Activated T-cell treated with anti-CD3 and anti-CD28 coated beads, Interleukin-2, amount 50 U/mL, for 72 hours (primary cell): Measurements from ENCODE around the gene ZNF587B. TPM values are rescaled to one million over a fixed set of nuclear protein-coding genes. Genes with fewer than 3 reads are reported as not detected.
"Not testable (repeated sequence)": the region's sequence is repeated elsewhere in the genome, so short reads cannot be mapped to it uniquely, and the experiment has no call there.

ENCODE experiments used
- ATAC-seq, 2 donors: fragments of 150-1000 bp; cut with Tn5 transposase; replicated peaks in 1 of 2; 2 replicates each; pipeline ENCODE4 v1.10.0; 2021; ENCODE audit warnings: moderate library complexity in 2 of 2, mild to moderate bottlenecking in 1 of 2
- DNase-seq, 2 donors: peaks; one replicate each; pipeline ENCODE4 v3.0.0; 2021 to 2022; ENCODE audit warnings: mixed read lengths in 1 of 2
- H3K27ac Mint-ChIP-seq: one replicate; pipeline ENCODE4 v1.8.0; 2022; ENCODE audit warnings: mild to moderate bottlenecking, moderate library complexity, mixed read lengths
- H3K27me3 Mint-ChIP-seq: one replicate; pipeline ENCODE4 v1.8.0; 2022; ENCODE audit warnings: low read depth, mixed read lengths
- H3K36me3 Mint-ChIP-seq, 2 donors: one replicate each; pipeline ENCODE4 v1.8.0; 2022; ENCODE audit warnings: mixed read lengths in 2 of 2, mild to moderate bottlenecking in 1 of 2; ENCODE audit not compliant: insufficient read depth in 2 of 2
- H3K4me1 Mint-ChIP-seq: one replicate; pipeline ENCODE4 v1.8.0; 2022; ENCODE audit warnings: low read depth, mixed read lengths
- H3K4me3 Mint-ChIP-seq, 2 donors: one replicate each; pipeline ENCODE4 v1.8.0; 2022; ENCODE audit warnings: mild to moderate bottlenecking in 2 of 2, mixed read lengths in 2 of 2, moderate library complexity in 2 of 2
- H3K9me3 Mint-ChIP-seq, 2 donors: one replicate each; pipeline ENCODE4 v1.8.0; 2022; ENCODE audit warnings: mixed read lengths in 2 of 2
- total RNA-seq, 2 donors: library from RNA; stranded (reverse); gene quantifications; one replicate each; pipeline ENCODE4 v1.2.3, GENCODE V29; 2022

Gene ZNF587B
- total RNA-seq, 2 donors from 2014 or later: 16.8 to 18.0 TPM

DNA sequence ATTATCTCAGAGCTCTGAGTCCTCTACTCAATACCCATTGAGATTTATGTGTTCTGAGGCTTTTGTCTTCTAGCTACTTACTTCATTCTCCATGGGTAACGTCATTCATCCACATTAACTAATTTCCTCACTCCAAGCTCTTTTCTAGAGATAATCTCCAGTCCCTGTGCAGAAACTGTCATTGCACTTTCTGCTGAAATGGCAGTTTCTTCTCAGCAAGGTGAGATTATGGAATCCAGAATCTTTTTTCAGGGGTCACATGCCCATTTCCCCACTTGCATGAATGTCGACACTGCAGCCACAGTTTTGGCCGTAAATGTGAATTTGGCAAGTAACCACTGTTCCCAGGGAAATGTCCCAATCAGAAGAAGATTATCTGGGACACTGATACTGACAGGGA, 32.3 kb downstream of the ZNF587B start:
- H3K27ac Mint-ChIP-seq, ATAC-seq, H3K4me1 Mint-ChIP-seq, DNase-seq, H3K4me3 Mint-ChIP-seq, H3K27me3 Mint-ChIP-seq: not testable (repeated sequence)
- Mint-ChIP-seq H3K36me3 (peaks cover 44 to 77% of the 10 kb centered on the region in 2 donors), H3K9me3 (peaks cover under 1 to 21% of the 10 kb centered on the region in 2 donors)

DNA sequence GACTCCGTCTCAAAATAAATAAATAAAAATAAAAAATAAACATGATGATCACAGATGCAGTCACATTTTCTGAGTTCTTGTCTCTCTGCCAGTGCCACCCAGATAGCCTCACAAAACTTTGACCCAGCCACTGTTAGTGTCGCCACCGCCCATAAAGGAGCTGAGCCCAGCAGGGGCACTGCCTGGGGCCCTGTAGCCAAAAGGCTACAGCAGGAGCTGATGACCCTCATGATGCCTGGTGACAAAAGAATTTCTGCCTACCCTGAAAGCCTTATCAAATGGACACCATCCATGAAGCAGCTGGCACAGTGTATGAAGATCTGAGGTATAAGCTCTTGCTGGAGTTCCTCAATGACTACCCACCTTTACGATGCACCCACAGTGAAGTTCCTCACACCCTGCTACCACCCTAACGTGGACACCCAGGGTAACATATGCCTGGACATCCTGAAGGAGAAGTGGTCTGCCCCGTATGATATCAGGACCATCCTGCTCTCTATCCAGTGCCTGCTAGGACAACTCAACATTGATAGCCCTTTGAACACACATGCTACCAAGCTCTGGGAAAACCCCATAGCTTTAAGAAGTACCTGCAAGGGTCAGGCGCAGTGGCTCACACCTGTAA, 37.9 kb downstream of the ZNF587B start:
- no peaks in the 10 kb centered on the region for H3K27me3 Mint-ChIP-seq
- no peak for ATAC-seq
- H3K4me1 Mint-ChIP-seq: no peaks in the 10 kb centered on the region
- no peak overlapping the region for H3K27ac Mint-ChIP-seq
- H3K36me3 Mint-ChIP-seq: peaks cover 44 to 72% of the 10 kb centered on the region in 2 donors
- no peak for DNase-seq
- peaks cover 6 to 22% of the 10 kb centered on the region in 2 donors for H3K9me3 Mint-ChIP-seq
- H3K4me3 Mint-ChIP-seq: no peak overlapping the region

DNA sequence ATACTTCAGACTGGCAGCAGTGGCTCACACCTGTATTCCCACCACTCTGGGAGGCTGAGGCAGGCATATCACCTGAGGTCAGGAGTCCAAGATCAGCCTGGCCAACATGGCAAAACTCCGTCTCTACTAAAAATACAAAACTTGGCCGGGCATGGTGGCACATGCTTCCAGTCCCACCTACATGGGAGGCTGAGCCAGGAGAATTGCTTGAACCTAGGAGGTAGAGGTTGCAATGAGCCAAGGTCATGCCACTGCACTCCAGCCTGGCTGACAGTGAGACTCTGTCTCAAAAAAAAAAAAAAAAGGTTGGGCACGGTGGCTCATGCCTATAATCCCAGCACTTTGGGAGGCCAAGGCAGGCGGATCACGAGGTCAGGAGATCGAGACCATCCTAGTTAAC, 39.6 kb downstream of the ZNF587B start:
- H3K9me3 Mint-ChIP-seq: peaks cover 12 to 33% of the 10 kb centered on the region in 2 donors

GRCh38 chr19:57870225-57870624, 40.1 kb downstream of the ZNF587B start:
- H3K27ac Mint-ChIP-seq: no peak overlapping the region
- H3K4me3 Mint-ChIP-seq: no peak overlapping the region
- no peaks in the 10 kb centered on the region for H3K4me1 Mint-ChIP-seq
- no peaks in the 10 kb centered on the region for H3K27me3 Mint-ChIP-seq
- DNase-seq (no peak), ATAC-seq (no peak)
- peaks cover 61 to 74% of the 10 kb centered on the region in 2 donors for H3K36me3 Mint-ChIP-seq
- peaks cover 13 to 37% of the 10 kb centered on the region in 2 donors for H3K9me3 Mint-ChIP-seq

More for the DNA sequence above, 39.6 kb downstream of the ZNF587B start:
- not testable (repeated sequence) for H3K27ac Mint-ChIP-seq, DNase-seq, H3K27me3 Mint-ChIP-seq, H3K4me1 Mint-ChIP-seq, H3K4me3 Mint-ChIP-seq, ATAC-seq
- H3K36me3 Mint-ChIP-seq: peaks cover 58 to 77% of the 10 kb centered on the region in 2 donors

DNA sequence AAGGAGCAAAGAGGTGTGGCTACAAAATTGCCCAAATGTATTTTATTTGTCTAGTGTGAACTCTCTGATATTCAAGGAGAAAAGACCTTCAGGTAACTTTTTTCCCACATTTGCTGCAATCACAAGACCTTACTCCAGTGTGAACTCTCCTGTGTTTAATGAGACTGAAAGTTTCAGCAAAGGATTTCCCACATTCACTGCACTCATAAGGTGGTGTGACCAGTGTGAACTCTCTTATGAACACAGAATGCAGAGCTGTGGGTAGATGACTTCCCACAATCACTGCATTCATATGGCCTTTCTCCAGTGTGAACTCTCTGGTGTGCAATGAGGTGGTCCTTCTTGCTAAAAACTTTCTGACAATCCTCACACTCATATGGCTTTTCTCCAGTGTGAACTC, 42.4 kb downstream of the ZNF587B start:
- no peak for ATAC-seq
- H3K4me1 Mint-ChIP-seq: no peaks in the 10 kb centered on the region
- H3K27ac Mint-ChIP-seq: no peak overlapping the region

GRCh38 chr19:57873883-57874799, 44.0 kb downstream of the ZNF587B start:
- Mint-ChIP-seq H3K36me3 (peaks cover 68 to 79% of the 10 kb centered on the region in 2 donors), H3K9me3 (peaks cover 19 to 50% of the 10 kb centered on the region in 2 donors)
- not testable (repeated sequence) for H3K27ac Mint-ChIP-seq, H3K4me1 Mint-ChIP-seq, ATAC-seq, H3K4me3 Mint-ChIP-seq, DNase-seq, H3K27me3 Mint-ChIP-seq

More for the DNA sequence above, 42.4 kb downstream of the ZNF587B start:
- peaks cover 65 to 77% of the 10 kb centered on the region in 2 donors for H3K36me3 Mint-ChIP-seq
- H3K4me3 Mint-ChIP-seq: no peak overlapping the region
- H3K27me3 Mint-ChIP-seq: no peaks in the 10 kb centered on the region
- DNase-seq: no peak
- peaks cover 18 to 46% of the 10 kb centered on the region in 2 donors for H3K9me3 Mint-ChIP-seq

DNA sequence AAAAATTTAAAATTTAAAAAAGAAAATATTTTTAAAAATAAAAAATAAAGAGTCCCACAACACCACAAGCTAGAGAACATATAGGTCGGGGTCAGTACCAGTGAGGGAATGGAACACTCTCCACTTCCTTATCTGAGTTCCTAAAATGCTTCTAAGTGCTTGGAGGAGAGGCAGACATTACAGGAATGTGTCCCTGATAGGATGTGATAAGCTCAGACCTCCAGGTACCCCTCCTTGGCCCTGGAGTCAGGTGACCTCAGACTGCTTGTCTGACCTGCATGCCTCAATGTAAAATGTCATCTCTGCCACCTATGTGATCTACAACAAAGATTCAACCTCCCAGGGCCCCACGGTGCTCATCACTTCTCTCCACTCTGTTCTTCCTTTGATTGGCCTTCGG, 55.9 kb downstream of the ZNF587B start:
- peaks cover 12 to 23% of the 10 kb centered on the region in 2 donors for H3K9me3 Mint-ChIP-seq
- H3K4me3 Mint-ChIP-seq: peak overlapping the region; percentile 3 to 7
- no peak overlapping the region for H3K27ac Mint-ChIP-seq

DNA sequence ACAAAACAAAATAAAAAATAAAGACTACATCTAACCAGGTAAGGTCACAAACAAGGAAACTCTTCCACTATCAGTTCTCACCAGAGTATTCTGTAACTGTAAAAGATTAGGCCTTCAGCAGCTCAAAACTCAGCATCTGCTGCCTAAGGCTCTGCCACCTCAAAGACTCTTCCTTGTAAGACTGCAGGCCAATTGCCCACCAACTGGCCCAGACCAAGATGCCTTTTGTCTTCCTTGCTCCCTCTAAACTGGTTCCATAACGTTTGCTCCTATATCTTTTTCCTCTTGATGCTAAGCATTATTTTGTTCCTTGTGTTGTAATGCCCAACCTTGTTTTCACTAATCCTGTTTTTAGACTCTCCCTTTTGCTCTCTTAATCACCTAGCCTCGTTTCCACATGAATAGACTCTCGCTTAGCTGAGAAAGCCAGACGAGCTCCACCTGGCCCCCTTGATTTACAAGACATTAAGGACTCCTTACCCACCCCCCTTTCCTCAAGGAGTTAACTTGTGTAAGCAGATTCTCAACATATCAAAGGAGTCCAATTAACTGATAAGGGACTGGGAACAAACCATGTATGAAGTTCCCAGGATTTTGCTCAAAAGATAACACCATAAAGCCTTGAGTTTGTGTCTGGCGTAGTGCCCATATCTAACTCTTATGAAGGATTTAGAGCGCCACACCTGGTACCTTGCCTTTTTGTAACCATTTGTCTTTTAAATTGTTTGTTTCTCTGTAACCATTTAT, 57.3 kb downstream of the ZNF587B start:
- DNase-seq: no peak
- Mint-ChIP-seq H3K36me3 (peaks cover 29 to 70% of the 10 kb centered on the region in 2 donors), H3K4me1 (peaks cover 38% of the 10 kb centered on the region), H3K4me3 (peak overlapping the region; percentile 90 to 93), H3K27me3 (no peaks in the 10 kb centered on the region), H3K27ac (no peak overlapping the region), H3K9me3 (peaks cover 12 to 25% of the 10 kb centered on the region in 2 donors)
- ATAC-seq: no peak

More for the DNA sequence above, 55.9 kb downstream of the ZNF587B start:
- DNase-seq: no peak
- Mint-ChIP-seq H3K27me3 (no peaks in the 10 kb centered on the region), H3K36me3 (peaks cover 28 to 70% of the 10 kb centered on the region in 2 donors), H3K4me1 (peaks cover 38% of the 10 kb centered on the region)
- no peak for ATAC-seq

- H3K27me3 Mint-ChIP-seq: no peaks in the 10 kb centered on the region
- ATAC-seq (peak in 1 of 2 donors; percentile 2), DNase-seq (no peak)
- H3K36me3 Mint-ChIP-seq: peaks cover 26 to 63% of the 10 kb centered on the region in 2 donors
- H3K9me3 Mint-ChIP-seq: peaks cover 12 to 22% of the 10 kb centered on the region in 2 donors
- H3K27ac Mint-ChIP-seq: peak overlapping the region; percentile 72
- H3K4me1 Mint-ChIP-seq: peaks cover 38% of the 10 kb centered on the region
- H3K4me3 Mint-ChIP-seq: peak overlapping the region; percentile 90 to 93
These were observed 58.0 kb downstream of the ZNF587B start for GRCh38 chr19:57888107-57888559.

GRCh38 chr19:57888560-57889231, 58.6 kb downstream of the ZNF587B start, which contains the start of gene ZNF814:
Gene ZNF814 (minus strand): TSS chr19:57889037. CDS start chr19:57888802, 235 bp downstream.
- H3K4me1 Mint-ChIP-seq: peaks cover 38% of the 10 kb centered on the region
- DNase-seq (peak; percentile 83 to 85), ATAC-seq (peak; percentile 94 to 96)
- H3K36me3 Mint-ChIP-seq: peaks cover 26 to 58% of the 10 kb centered on the region in 2 donors
- H3K27me3 Mint-ChIP-seq: no peaks in the 10 kb centered on the region
- peaks cover 12 to 22% of the 10 kb centered on the region in 2 donors for H3K9me3 Mint-ChIP-seq
- H3K27ac Mint-ChIP-seq: peak within 1 kb of the TSS; percentile 72
- peak within 1 kb of the TSS; percentile 90 to 93 for H3K4me3 Mint-ChIP-seq

DNA sequence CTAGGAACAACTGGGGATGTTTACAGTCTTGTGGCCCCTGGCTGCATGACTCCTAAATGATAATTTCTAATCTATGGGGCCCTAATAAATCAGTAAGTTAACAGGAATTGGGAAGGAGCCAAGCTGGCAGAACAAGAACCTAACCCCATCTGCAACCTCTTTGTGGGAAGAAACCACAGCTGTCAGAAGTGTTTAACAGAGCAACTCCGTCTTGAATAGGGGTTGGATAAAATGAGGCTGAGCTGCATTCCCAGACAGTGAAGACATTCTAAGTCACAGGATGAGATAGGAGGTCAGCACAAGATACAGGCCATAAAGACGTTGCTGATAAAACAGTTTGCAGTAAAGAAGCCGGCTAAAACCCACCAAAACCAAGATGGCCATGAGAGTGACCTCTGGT, 60.6 kb downstream of the ZNF587B start:
- DNase-seq, H3K4me3 Mint-ChIP-seq, H3K27ac Mint-ChIP-seq, ATAC-seq, H3K27me3 Mint-ChIP-seq: not testable (repeated sequence)
- peaks cover 9 to 18% of the 10 kb centered on the region in 2 donors for H3K9me3 Mint-ChIP-seq
- peaks cover 20 to 42% of the 10 kb centered on the region in 2 donors for H3K36me3 Mint-ChIP-seq
- H3K4me1 Mint-ChIP-seq: peaks cover 30% of the 10 kb centered on the region
